HEK293 (cell line): Measurements from ENCODE around the gene FOXF2.

Source experiments
- BCL11A ChIP-seq: fragments of 450-650 bp; formaldehyde crosslinking; IDR thresholded peaks from 2 replicates; pipeline ENCODE4 v1.5.1; 2016; ENCODE audit warnings: low read depth, missing biosample characterization, missing genetic modification characterization
- MYNN ChIP-seq: fragments of 450-650 bp; formaldehyde crosslinking; IDR thresholded peaks from 2 replicates; pipeline ENCODE4 v1.5.1; 2016; ENCODE audit warnings: missing biosample characterization, missing genetic modification characterization, borderline replicate concordance
- ZBTB21 ChIP-seq: fragments of 450-650 bp; formaldehyde crosslinking; IDR thresholded peaks from 2 replicates; pipeline ENCODE4 v1.5.1; 2017; ENCODE audit warnings: missing biosample characterization, missing genetic modification characterization
- ZNF214 ChIP-seq: fragments of 450-650 bp; formaldehyde crosslinking; IDR thresholded peaks from 2 replicates; pipeline ENCODE4 v1.5.1; 2017; ENCODE audit warnings: missing biosample characterization, mild to moderate bottlenecking, missing genetic modification characterization, borderline replicate concordance
- ZNF335 ChIP-seq: fragments of 450-650 bp; formaldehyde crosslinking; conservative IDR thresholded peaks from 2 replicates; pipeline ENCODE4 v1.5.1; 2016; ENCODE audit warnings: missing biosample characterization, missing genetic modification characterization
- ZNF76 ChIP-seq: fragments of 450-650 bp; formaldehyde crosslinking; IDR thresholded peaks from 2 replicates; pipeline ENCODE4; 2016; ENCODE audit warnings: low read depth, missing biosample characterization, missing genetic modification characterization, borderline replicate concordance
- ZNF792 ChIP-seq: fragments of 450-650 bp; formaldehyde crosslinking; IDR thresholded peaks from 2 replicates; pipeline ENCODE4 v1.5.1; 2016; ENCODE audit warnings: missing biosample characterization, missing genetic modification characterization
- TF ChIP-seq, protein P1 (sequence below): fragments of 450-650 bp; formaldehyde crosslinking; IDR thresholded peaks from 2 replicates; pipeline ENCODE4 v1.5.1; 2016; ENCODE audit warnings: missing biosample characterization, missing genetic modification characterization
- TF ChIP-seq, protein P2 (sequence below): fragments of 450-650 bp; formaldehyde crosslinking; IDR thresholded peaks from 2 replicates; pipeline ENCODE4 v1.5.1; 2016; ENCODE audit warnings: missing biosample characterization, missing genetic modification characterization
- TF ChIP-seq, protein P3 (sequence below): fragments of 450-650 bp; formaldehyde crosslinking; IDR thresholded peaks from 2 replicates; pipeline ENCODE4 v1.5.1; 2016; ENCODE audit warnings: missing biosample characterization, missing genetic modification characterization, borderline replicate concordance
- TF ChIP-seq, protein P4 (sequence below): fragments of 450-650 bp; formaldehyde crosslinking; IDR thresholded peaks from 2 replicates; pipeline ENCODE4 v1.5.1; 2016; ENCODE audit warnings: missing biosample characterization, missing genetic modification characterization

DNA sequence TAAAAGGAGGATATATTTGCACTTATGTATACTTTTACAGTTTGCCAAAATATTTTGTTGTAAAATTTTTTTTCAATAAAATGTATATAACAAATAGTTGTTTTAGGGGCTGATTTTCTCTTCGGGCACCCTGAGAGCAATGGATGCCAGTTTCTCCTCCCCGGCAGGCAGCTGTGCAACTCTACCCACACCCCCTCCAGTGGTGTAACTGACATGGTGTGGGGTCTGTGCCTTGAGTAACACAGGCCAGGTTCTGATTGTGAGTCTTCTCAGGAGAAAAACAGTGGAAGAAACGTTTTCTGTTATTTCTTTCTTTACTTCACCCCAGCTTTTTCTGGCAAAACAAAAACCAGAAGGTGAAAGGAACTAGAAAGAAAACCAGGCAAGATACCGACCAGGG, 6.1 kb downstream of the FOXF2 start:
- no peak for TF ChIP-seq ZBTB21 (tag by site-specific recombination)
- TF ChIP-seq, protein P1, sequence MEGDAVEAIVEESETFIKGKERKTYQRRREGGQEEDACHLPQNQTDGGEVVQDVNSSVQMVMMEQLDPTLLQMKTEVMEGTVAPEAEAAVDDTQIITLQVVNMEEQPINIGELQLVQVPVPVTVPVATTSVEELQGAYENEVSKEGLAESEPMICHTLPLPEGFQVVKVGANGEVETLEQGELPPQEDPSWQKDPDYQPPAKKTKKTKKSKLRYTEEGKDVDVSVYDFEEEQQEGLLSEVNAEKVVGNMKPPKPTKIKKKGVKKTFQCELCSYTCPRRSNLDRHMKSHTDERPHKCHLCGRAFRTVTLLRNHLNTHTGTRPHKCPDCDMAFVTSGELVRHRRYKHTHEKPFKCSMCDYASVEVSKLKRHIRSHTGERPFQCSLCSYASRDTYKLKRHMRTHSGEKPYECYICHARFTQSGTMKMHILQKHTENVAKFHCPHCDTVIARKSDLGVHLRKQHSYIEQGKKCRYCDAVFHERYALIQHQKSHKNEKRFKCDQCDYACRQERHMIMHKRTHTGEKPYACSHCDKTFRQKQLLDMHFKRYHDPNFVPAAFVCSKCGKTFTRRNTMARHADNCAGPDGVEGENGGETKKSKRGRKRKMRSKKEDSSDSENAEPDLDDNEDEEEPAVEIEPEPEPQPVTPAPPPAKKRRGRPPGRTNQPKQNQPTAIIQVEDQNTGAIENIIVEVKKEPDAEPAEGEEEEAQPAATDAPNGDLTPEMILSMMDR (tag by site-specific recombination), result no peak
- TF ChIP-seq MYNN (tag by site-specific recombination), result no peak
- no peak for TF ChIP-seq ZNF792 (tag by site-specific recombination)
- TF ChIP-seq, protein P2, sequence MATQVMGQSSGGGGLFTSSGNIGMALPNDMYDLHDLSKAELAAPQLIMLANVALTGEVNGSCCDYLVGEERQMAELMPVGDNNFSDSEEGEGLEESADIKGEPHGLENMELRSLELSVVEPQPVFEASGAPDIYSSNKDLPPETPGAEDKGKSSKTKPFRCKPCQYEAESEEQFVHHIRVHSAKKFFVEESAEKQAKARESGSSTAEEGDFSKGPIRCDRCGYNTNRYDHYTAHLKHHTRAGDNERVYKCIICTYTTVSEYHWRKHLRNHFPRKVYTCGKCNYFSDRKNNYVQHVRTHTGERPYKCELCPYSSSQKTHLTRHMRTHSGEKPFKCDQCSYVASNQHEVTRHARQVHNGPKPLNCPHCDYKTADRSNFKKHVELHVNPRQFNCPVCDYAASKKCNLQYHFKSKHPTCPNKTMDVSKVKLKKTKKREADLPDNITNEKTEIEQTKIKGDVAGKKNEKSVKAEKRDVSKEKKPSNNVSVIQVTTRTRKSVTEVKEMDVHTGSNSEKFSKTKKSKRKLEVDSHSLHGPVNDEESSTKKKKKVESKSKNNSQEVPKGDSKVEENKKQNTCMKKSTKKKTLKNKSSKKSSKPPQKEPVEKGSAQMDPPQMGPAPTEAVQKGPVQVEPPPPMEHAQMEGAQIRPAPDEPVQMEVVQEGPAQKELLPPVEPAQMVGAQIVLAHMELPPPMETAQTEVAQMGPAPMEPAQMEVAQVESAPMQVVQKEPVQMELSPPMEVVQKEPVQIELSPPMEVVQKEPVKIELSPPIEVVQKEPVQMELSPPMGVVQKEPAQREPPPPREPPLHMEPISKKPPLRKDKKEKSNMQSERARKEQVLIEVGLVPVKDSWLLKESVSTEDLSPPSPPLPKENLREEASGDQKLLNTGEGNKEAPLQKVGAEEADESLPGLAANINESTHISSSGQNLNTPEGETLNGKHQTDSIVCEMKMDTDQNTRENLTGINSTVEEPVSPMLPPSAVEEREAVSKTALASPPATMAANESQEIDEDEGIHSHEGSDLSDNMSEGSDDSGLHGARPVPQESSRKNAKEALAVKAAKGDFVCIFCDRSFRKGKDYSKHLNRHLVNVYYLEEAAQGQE (tag by site-specific recombination), result no peak
- no peak for TF ChIP-seq ZNF214 (tag by site-specific recombination)
- TF ChIP-seq ZNF76 (tag by site-specific recombination), result no peak
- TF ChIP-seq BCL11A (tag by site-specific recombination), result no peak
- no peak for TF ChIP-seq ZNF335 (tag by site-specific recombination)
- TF ChIP-seq, protein P3, sequence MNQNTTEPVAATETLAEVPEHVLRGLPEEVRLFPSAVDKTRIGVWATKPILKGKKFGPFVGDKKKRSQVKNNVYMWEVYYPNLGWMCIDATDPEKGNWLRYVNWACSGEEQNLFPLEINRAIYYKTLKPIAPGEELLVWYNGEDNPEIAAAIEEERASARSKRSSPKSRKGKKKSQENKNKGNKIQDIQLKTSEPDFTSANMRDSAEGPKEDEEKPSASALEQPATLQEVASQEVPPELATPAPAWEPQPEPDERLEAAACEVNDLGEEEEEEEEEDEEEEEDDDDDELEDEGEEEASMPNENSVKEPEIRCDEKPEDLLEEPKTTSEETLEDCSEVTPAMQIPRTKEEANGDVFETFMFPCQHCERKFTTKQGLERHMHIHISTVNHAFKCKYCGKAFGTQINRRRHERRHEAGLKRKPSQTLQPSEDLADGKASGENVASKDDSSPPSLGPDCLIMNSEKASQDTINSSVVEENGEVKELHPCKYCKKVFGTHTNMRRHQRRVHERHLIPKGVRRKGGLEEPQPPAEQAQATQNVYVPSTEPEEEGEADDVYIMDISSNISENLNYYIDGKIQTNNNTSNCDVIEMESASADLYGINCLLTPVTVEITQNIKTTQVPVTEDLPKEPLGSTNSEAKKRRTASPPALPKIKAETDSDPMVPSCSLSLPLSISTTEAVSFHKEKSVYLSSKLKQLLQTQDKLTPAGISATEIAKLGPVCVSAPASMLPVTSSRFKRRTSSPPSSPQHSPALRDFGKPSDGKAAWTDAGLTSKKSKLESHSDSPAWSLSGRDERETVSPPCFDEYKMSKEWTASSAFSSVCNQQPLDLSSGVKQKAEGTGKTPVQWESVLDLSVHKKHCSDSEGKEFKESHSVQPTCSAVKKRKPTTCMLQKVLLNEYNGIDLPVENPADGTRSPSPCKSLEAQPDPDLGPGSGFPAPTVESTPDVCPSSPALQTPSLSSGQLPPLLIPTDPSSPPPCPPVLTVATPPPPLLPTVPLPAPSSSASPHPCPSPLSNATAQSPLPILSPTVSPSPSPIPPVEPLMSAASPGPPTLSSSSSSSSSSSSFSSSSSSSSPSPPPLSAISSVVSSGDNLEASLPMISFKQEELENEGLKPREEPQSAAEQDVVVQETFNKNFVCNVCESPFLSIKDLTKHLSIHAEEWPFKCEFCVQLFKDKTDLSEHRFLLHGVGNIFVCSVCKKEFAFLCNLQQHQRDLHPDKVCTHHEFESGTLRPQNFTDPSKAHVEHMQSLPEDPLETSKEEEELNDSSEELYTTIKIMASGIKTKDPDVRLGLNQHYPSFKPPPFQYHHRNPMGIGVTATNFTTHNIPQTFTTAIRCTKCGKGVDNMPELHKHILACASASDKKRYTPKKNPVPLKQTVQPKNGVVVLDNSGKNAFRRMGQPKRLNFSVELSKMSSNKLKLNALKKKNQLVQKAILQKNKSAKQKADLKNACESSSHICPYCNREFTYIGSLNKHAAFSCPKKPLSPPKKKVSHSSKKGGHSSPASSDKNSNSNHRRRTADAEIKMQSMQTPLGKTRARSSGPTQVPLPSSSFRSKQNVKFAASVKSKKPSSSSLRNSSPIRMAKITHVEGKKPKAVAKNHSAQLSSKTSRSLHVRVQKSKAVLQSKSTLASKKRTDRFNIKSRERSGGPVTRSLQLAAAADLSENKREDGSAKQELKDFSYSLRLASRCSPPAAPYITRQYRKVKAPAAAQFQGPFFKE (tag by site-specific recombination), result no peak
- TF ChIP-seq, protein P4, sequence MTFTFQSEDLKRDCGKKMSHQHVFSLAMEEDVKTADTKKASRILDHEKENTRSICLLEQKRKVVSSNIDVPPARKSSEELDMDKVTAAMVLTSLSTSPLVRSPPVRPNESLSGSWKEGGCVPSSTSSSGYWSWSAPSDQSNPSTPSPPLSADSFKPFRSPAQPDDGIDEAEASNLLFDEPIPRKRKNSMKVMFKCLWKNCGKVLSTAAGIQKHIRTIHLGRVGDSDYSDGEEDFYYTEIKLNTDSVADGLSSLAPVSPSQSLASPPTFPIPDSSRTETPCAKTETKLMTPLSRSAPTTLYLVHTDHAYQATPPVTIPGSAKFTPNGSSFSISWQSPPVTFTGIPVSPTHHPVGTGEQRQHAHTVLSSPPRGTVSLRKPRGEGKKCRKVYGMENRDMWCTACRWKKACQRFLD (tag by site-specific recombination), result no peak
